ENCODE measurements around the gene SLC17A7. TPM values are rescaled to one million over a fixed set of nuclear protein-coding genes. Genes with fewer than 3 reads are reported as not detected.

SLC17A7 gene
- total and polyA plus RNA-seq, 9 of the 15 experiments (the other 6 are each of a cell fraction or from before 2014, with no cell fraction given): 1.1 to 15.7 (median 2.4) TPM

- intact Hi-C loops (cut with micrococcal nuclease): no loop called here
- TF ChIP-seq HDAC2 (IDR thresholded peaks at IDR 0.05) (no peak), SPI1 (IDR thresholded peaks at IDR 0.05; ENCODE audit: borderline replicate concordance, low read depth, low read length) (peak; percentile 85), CTCF (IDR thresholded peaks at IDR 0.05 in 2 of 3, conservative IDR thresholded peaks at IDR 0.05 in 1 of 3; ENCODE audit: insufficient read depth in 2 of 3, low read depth in 1 of 3, low read length in 3 of 3) (0 out of 6 replicates have a peak, but pooled peaks of 1 of the 3 experiments have one; percentile 2), GATAD2A (IDR thresholded peaks at IDR 0.05) (no peak), REST (IDR thresholded peaks at IDR 0.05; ENCODE audit: borderline replicate concordance) (no peak), REST (CRISPR knock-in tag; IDR thresholded peaks at IDR 0.05; ENCODE audit: low read depth) (no peak), MLLT1 (IDR thresholded peaks at IDR 0.05) (no peak), TRIM24 (IDR thresholded peaks at IDR 0.05) (no peak), PKNOX1 (IDR thresholded peaks at IDR 0.05) (peak; percentile 81)
Observed at GRCh38 chr19:49468746-49469447, 27.6 kb upstream of the SLC17A7 start.

More at GRCh38 chr19:49468746-49469447, 27.6 kb upstream of the SLC17A7 start:
- WGBS (ENCODE audit: insufficient coverage, low coverage, missing lambda C conversion rate): 29% methylated on average over 14 of the region's 15 CpGs
- Histone ChIP-seq H3K9me3 (replicated peaks; ENCODE audit: control insufficient read depth, insufficient read depth, low read depth, low read length) (no peaks in the 10 kb centered on the region), H3K27me3 (ENCODE audit: control insufficient read depth in 2 of 2, insufficient read depth in 2 of 2, low read length in 2 of 2) (no peaks in the 10 kb centered on the region), H3K27ac (ENCODE audit: extremely low read depth, low read depth, low read length) (no peak overlapping the region), H3K4me3 (no peak overlapping the region), H3K4me2 (ENCODE audit: insufficient read depth, low read length) (peak overlapping the region; percentile 21; the same call in 1 of the 2 replicates), H3K36me3 (ENCODE audit: control insufficient read depth, insufficient read depth, low read length) (peaks cover 41% of the 10 kb centered on the region; the same call in 2 of the 3 replicates), H3K79me2 (ENCODE audit: control insufficient read depth, insufficient read depth, low read length) (no peaks in the 10 kb centered on the region), H3K9me1 (ENCODE audit: control insufficient read depth, insufficient read depth, low read length) (no peaks in the 10 kb centered on the region), H4K20me1 (replicated peaks; ENCODE audit: control insufficient read depth, insufficient read depth, low read length) (peaks cover 5% of the 10 kb centered on the region; the same call in 1 of the 2 replicates), H3K4me1 (replicated peaks in 1 of 2; ENCODE audit: control insufficient read depth in 2 of 2, insufficient read depth in 2 of 2, low read length in 2 of 2) (peaks cover 11 to 38% of the 10 kb centered on the region in 2 experiments), H3K9ac (ENCODE audit: insufficient read depth in 1 of 2, low read depth in 2 of 2, low read length in 2 of 2) (peak overlapping the region in 1 of 2 experiments; percentile 58; a peak in 1 of 4 replicates), H2AFZ (ENCODE audit: low read depth, low read length) (no peak overlapping the region)
- no TSS peak for BruUV-seq (replicated peaks)
- FAIRE-seq: peak; percentile 96
- POLR2A ChIA-PET: interaction anchor here (0.6 to 1.2 kb wide), 3 partner anchors 15 to 27 kb away, joined by 3 to 4 read pairs (median 3); partner anchors contain the start of gene ALDH16A1
- peak; percentile 77 to 95 (median 82) for DNase-seq (ENCODE audit: extremely low read depth in 1 of 4, low spot score in 3 of 4)
- peak; percentile 94 for ATAC-seq
- in situ Hi-C loops (cut with MboI): no loop called here
- CTCF ChIA-PET (ENCODE audit: low intra/inter-chr PET ratio): no interaction called here
